ENCODE results near the gene TK2. TPM values are rescaled to one million over a fixed set of nuclear protein-coding genes. Genes with fewer than 3 reads are reported as not detected.

TK2 gene
- polyA plus RNA-seq, 1 experiment: 42.7 TPM

- POLR2A ChIA-PET: no interaction called here
- TF ChIP-seq CTCF (IDR thresholded peaks at IDR 0.05; ENCODE audit: insufficient read depth, low read depth, low read length): no peak
- CTCF ChIA-PET: interaction anchor here (0.6 to 1.8 kb wide), 2 partner anchors 13 to 111 kb away, joined by 5 to 7 read pairs; no protein-coding TSS in a partner anchor
These were observed 38.1 kb upstream of the TK2 start for GRCh38 chr16:66587881-66588600.

GRCh38 chr16:66585481-66586239 lies 35.7 kb upstream of the TK2 start:
- no peak for TF ChIP-seq CTCF (IDR thresholded peaks at IDR 0.05; ENCODE audit: insufficient read depth, low read depth, low read length)
- ChIA-PET POLR2A (no interaction called here), CTCF (interaction anchor here (0.9 to 1.3 kb wide), 4 partner anchors 11 to 109 kb away, joined by 3 to 4 read pairs (median 3); no protein-coding TSS in a partner anchor)
- H3K4me3 ChIP-seq (ENCODE audit: low read depth, low read length): no peak overlapping the region
- H3K27me3 ChIP-seq (ENCODE audit: control insufficient read depth, insufficient read depth, low read length): peaks cover 3% of the 10 kb centered on the region; the same call in 1 of the 2 replicates
- DNase-seq (ENCODE audit: low read depth): no peak
- H3K36me3 ChIP-seq (ENCODE audit: control insufficient read depth, insufficient read depth, low read length): no peaks in the 10 kb centered on the region

More at GRCh38 chr16:66587881-66588600, 38.1 kb upstream of the TK2 start:
- no peak overlapping the region for H3K4me3 ChIP-seq (ENCODE audit: low read depth, low read length)
- no peaks in the 10 kb centered on the region for H3K36me3 ChIP-seq (ENCODE audit: control insufficient read depth, insufficient read depth, low read length)
- DNase-seq (ENCODE audit: low read depth): no peak
- peaks cover 5% of the 10 kb centered on the region; the same call in 1 of the 2 replicates for H3K27me3 ChIP-seq (ENCODE audit: control insufficient read depth, insufficient read depth, low read length)

- H3K36me3 ChIP-seq (ENCODE audit: control insufficient read depth, insufficient read depth, low read length): no peaks in the 10 kb centered on the region
- no peak for DNase-seq (ENCODE audit: low read depth)
- H3K27me3 ChIP-seq (ENCODE audit: control insufficient read depth, insufficient read depth, low read length): peaks cover 13% of the 10 kb centered on the region
- H3K4me3 ChIP-seq (ENCODE audit: low read depth, low read length): no peak overlapping the region
- ChIA-PET POLR2A (no interaction called here), CTCF (interaction anchor here (0.6 to 1.7 kb wide), 6 partner anchors 12 to 287 kb away, joined by 3 to 5 read pairs (median 4); partner anchors contain the start of gene NAE1)
- no peak for TF ChIP-seq CTCF (IDR thresholded peaks at IDR 0.05; ENCODE audit: insufficient read depth, low read depth, low read length)
These were observed 31.5 kb upstream of the TK2 start for GRCh38 chr16:66581246-66581952.

- no peak for DNase-seq (ENCODE audit: low read depth)
- TF ChIP-seq CTCF (IDR thresholded peaks at IDR 0.05; ENCODE audit: insufficient read depth, low read depth, low read length): peak; percentile 52
- ChIA-PET POLR2A (no interaction called here), CTCF (interaction anchor here (0.6 to 2.4 kb wide), 7 partner anchors 9 to 287 kb away, joined by 3 to 7 read pairs (median 4); partner anchors contain the start of gene NAE1)
- Histone ChIP-seq H3K4me3 (ENCODE audit: low read depth, low read length) (no peak overlapping the region), H3K27me3 (ENCODE audit: control insufficient read depth, insufficient read depth, low read length) (peaks cover 13% of the 10 kb centered on the region), H3K36me3 (ENCODE audit: control insufficient read depth, insufficient read depth, low read length) (no peaks in the 10 kb centered on the region)
These were observed 30.8 kb upstream of the TK2 start for GRCh38 chr16:66580605-66581209.
